GM21526 (cell line): ENCODE measurements around the gene REV3L.
A peak's percentile ranks its signal among the peaks of the same experiment; 100 is the strongest.
"Not testable (repeated sequence)": the region's sequence is repeated elsewhere in the genome, so short reads cannot be mapped to it uniquely, and the experiment has no call there.

Source experiments
- ATAC-seq: cut with Tn5 transposase; IDR thresholded peaks from one replicate; pipeline ENCODE4 v1.9.1; 2021; ENCODE audit warnings: moderate library complexity; ENCODE audit not compliant: unreplicated experiment, low FRiP score

Gene REV3L

DNA sequence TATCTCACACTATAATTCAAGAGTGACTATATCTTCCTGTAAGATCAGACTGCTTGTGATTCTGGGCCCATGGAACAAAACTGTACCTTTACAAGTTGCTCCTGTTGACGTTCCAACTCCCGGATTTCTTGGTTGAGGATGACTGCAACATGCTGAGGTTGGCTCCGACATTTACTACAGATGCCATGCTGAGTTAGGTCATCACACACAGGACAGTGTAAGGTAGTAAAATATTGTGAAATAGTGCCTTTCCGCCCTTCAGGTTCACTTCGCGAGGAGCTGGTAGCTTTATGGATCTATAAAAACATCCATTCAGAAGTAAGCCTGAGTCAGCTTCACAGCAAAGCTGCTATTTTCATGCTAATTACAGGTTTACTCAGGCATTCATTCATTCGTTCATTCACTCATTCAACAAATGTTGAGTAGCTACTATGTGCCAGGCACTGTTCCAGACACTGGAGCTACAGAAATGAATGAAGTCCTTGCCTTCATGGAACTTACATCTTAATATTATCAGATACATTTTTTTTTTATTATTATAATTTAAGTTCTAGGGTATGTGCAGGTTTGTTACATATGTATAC, 175.7 kb downstream of the REV3L start:
- no peak for ATAC-seq

- ATAC-seq, result no peak
Observed at GRCh38 chr6:111306104-111306888, 176.7 kb downstream of the REV3L start.

- peak; percentile 52 for ATAC-seq
Observed at GRCh38 chr6:111301946-111302345, 181.1 kb downstream of the REV3L start.

- not testable (repeated sequence) for ATAC-seq
Observed at GRCh38 chr6:111300938-111301800, 181.8 kb downstream of the REV3L start.

DNA sequence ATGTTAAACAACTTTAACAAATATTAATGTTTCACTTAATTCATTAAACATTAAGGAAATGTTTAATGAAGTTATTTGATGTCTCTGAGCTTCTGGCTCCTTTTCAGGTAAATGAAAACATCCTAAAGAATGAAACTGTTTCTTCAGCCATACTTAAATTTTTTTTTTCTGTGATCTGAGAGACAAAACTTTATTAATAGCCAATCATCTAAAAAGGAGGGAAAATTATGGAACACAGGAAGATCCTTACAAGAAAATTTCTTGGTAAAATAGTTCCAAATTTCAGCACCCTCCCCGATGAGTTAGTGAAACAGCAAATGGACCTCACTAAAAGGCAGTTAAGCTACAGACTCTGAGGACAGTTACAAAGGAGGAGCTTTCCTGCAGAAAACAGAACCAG, 185.2 kb downstream of the REV3L start:
- no peak for ATAC-seq

GRCh38 chr6:111294374-111294967, 188.5 kb downstream of the REV3L start:
- ATAC-seq, result no peak

DNA sequence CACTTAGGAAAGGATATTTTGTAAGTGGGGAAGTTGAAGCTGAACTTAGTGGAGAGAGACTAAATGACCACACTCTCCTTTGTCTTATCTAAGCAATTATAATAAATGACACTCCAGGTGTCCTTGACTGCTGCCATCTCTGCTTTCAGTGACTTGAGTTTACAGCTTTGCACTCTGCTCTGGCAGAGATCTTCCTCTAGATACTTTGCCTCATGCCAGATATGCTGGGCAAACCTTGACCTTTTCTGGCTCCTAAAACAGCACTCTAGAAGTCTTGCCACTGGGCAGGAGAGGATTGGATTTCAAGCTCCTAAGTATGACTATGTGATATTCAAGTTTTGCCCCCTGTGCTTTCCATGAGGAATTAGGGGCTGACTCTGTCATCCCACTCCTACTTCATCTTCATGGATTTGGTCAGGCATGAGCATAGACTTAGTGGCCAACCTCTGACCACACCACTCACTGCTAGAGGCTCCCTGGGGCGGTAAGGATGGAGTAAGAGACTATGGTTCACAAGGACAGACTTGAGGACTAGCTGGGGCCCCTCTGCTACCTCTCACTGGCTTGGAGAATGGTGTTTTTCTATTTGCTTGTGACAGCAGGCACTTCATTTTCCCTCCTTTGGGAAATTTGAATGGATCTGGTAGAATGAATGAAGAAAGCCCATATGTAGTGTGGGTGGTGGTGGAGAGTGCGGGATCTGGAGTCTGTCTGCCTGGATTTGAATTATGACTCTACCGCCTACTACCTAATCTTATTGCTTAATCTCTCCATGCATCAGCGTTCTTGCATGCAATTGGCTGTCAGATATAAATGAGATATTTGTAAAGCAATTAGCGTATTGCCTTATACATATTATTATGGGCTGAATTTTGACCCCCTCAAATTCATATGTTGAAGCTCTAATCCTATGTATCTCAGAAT, 191.4 kb downstream of the REV3L start:
- ATAC-seq, result no peak

GRCh38 chr6:111290689-111291335, 192.2 kb downstream of the REV3L start:
- ATAC-seq, result peak; percentile 66

DNA sequence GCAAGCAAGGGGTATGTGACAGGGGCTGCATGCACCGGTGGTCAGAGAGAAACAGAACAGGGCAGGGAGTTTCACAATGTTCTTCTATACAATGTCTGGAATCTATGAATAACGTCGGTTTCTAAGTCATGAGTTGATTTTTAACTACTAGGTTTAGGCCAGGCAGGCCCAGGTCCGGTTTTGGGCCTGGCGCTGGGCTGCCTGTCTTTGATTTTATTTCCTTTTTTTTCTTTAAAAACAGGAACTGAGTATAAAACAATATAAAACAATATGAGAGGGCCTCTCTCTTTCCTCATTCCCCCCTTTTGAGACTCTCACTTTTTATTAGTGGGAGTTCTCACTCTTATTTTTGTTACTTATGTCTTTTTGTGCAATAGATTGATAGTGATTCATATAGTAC, 198.7 kb downstream of the REV3L start:
- not testable (repeated sequence) for ATAC-seq

DNA sequence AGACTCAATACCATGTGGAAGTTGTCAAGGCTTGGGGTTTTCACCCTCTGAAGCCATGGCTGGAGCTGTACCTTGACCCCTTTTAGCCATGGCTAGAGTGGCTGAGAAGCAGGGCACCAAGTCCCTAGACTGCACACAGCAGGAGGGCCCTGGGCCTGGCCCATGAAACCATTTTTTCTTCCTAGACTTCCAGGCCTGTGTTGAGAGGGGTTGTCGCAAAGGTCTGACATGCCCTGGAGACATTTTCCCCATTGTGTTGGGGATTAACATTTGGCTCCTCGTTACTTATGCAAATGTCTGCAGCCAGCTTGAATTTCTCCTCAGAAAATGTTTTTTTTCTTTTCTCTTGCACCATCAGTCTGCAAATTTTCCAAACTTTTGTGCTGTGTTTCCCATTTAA, 199.3 kb downstream of the REV3L start:
- no peak for ATAC-seq

DNA sequence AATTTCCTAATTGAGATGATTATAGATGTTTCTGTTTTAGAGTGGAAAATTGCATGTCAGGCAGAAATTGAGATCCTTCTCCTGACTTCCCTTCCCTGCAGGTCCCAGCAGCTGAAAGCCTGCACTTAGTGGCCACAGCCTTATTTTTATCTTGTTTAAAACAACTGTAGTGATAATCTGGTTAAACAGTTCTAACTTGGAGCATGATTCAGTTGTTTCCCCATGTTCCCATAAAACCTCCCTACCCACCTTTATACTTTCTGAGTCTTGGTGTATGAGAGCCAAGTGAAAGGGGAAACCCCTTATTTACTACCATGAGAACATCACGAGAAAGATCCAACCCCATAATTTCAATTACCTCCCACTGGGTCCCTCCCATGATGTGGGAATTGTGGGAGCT, 200.5 kb downstream of the REV3L start:
- ATAC-seq, result no peak

- ATAC-seq, result no peak
Observed at GRCh38 chr6:111280445-111280955, 202.5 kb downstream of the REV3L start.

DNA sequence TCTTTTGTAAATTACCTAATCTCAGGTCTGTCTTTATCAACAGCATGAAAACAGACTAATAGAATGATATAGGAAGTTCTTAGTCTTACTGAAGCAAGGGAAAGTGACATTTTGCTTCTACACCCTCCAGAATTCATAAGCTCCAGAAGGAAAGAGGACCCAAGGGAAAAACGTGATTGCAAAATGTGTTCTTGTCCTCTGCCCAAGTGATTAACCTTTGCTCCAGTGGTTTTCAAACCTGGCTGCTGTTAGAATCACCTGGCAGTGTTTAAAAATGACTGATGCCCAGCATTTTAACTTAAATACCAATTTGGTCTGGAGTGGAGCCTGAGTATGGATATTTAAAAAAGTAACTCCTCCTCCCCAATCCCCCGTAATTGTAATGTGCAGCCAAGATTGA, 204.3 kb downstream of the REV3L start:
- ATAC-seq, result no peak

DNA sequence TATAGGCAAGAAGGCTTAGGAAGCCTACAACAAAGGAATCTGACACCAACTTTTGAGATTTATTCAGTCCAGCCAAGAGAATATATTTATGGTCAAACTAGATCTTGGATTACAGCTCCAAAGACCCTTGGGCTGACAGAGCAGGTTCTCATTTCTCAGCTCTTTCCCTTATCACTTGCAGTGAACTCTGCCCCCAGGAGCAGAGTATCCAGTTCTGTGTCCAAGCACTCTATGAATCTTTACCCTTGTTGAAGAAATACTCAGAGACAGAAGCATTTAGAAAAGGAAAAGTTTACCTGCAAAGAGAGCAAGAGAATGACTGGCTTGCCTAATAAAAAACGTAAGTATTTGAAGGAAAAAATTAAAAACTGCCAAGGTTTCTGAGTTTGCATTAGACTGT, 205.2 kb downstream of the REV3L start:
- no peak for ATAC-seq

- no peak for ATAC-seq
Observed at GRCh38 chr6:111276736-111277135, 206.3 kb downstream of the REV3L start.

- no peak for ATAC-seq
Observed at GRCh38 chr6:111276335-111276734, 206.7 kb downstream of the REV3L start.

DNA sequence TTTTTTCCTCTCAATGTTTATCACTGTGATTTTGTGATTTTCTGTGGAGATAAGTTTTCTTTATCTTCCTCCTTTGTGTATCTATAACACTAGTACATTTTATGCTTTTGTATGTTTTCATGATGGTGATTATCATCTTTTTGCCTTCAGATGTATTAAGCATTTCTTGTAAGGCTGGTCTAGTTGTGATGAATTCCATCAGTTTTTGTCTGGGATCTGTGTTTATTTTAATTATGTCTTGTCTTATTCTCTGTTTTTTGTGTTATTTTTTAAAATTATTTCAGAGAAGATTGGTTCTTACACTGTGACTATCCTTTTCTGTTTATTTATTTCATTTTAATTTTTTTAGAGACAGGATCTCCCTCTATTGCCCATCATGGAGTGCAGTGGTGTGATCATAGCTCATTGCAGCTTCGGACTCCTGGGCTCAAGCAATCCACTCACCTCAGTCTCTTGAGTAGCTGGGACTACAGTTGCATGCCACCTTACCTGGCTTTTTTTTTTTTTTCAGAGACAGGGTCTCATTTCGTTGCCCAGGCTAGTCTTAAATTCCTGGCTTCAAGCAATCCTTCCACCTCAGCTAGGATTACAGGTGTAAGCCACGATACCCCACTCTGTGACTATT, 208.3 kb downstream of the REV3L start:
- no peak for ATAC-seq

DNA sequence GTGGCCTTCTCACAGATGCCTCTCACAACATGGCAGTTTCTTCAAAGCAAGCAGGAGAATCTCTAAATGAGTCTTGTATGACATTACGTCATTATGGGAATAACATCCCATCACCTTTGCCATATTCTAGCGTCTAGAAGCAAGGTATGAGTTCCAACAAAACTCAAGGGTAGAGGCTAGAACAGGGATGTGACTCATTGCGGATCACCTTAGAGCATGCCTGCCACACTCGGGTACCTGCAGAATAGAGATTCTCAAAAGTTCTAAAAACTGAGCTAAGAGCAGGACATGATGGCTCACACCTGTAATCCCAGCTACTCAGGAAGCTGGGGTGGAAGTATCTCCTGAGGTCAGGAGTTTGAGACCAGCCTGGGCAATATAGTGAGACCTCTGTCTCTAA, 212.9 kb downstream of the REV3L start:
- no peak for ATAC-seq
